ENCODE measurements around the gene CPT1B. TPM values are rescaled to one million over a fixed set of nuclear protein-coding genes. Genes with fewer than 3 reads are reported as not detected.
"Not testable (repeated sequence)": the region's sequence is repeated elsewhere in the genome, so short reads cannot be mapped to it uniquely, and the experiment has no call there.

Gene CPT1B
- total and polyA plus RNA-seq, 2 donors (not counting 3 experiments of a cell fraction or from before 2014, with no cell fraction given), result 7.1 TPM

DNA sequence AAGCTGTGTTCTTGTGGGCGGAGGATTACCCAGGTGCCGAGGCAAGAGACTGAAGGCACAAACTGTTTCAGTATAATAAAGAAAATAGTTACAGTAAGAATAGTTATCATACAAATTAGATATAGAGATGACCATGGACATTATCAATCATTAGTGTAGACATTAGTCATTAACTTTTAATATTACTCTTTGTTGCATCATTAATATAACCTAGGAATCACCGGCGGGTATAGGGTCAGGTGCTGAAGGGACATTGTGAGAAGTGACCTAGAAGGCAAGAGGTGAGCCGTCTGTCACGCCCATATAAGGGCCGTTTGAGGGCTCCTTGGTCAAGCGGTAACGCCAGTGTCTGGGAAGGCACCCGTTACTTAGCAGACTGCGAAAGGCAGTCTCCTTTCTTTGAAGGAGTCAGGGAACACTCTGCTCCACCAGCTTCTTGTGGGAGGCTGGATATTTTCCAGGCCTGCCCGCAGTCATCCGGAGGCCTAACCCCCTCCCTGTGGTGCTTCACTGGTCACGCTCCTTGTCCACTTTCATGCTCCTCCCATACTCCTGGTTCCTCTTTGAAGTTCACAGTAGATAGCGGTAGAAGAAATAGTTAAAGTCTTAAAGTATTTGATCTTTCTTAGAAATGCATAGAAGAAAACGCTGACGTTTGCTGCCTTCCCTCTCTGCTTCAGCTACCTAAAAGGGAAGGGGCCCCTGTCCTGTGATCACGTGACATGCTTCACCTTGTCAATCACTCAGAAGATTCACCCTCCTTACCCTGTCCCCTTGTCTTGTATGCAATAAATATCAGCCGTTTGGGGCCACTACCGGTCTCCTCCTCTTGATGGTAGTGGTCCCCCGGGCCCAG lies 44.1 kb downstream of the CPT1B start:
- intact Hi-C loops (cut with micrococcal nuclease); H3K79me2 ChIP-seq (ENCODE audit: control insufficient read depth, insufficient read depth, low read length); DNase-seq (ENCODE audit: low read depth, low spot score); H2AFZ ChIP-seq (ENCODE audit: low read depth, low read length); H3K4me3 ChIP-seq (replicated peaks in 1 of 3; ENCODE audit: insufficient read depth in 1 of 3, low read depth in 1 of 3, low read length in 3 of 3); H4K20me1 ChIP-seq (replicated peaks; ENCODE audit: control insufficient read depth, extremely low read depth, insufficient read depth, low read length); dilution Hi-C loops (cut with MboI; ENCODE audit: extremely low pct_ligation_motif_present, low sequenced_read_pairs); POLR2A ChIA-PET; BruUV-seq (replicated peaks); H3K4me2 ChIP-seq (ENCODE audit: insufficient read depth, low read length); H3K36me3 ChIP-seq (ENCODE audit: control insufficient read depth in 2 of 2, extremely low read depth in 1 of 2, insufficient read depth in 2 of 2, low read length in 2 of 2); H3K27ac ChIP-seq (ENCODE audit: insufficient read depth, low read depth, low read length); H3K9ac ChIP-seq (replicated peaks; ENCODE audit: extremely low read depth, insufficient read depth, low read length); H3K9me3 ChIP-seq (replicated peaks; ENCODE audit: control insufficient read depth, insufficient read depth, low read length); FAIRE-seq; H3K9me1 ChIP-seq (replicated peaks; ENCODE audit: control insufficient read depth, extremely low read depth, insufficient read depth, low read length): not testable (repeated sequence)
- CTCF ChIA-PET, result interaction anchor here (1.9 kb wide), 1 partner anchor 9 kb away, joined by 9 read pairs; the partner anchor contains the start of gene SCO2
- Histone ChIP-seq H3K4me1 (ENCODE audit: control insufficient read depth, extremely low read depth, insufficient read depth, low read length) (peaks cover 18% of the 10 kb centered on the region), H3K27me3 (ENCODE audit: control insufficient read depth in 2 of 2, insufficient read depth in 2 of 2, low read length in 2 of 2) (peaks cover 3 to 13% of the 10 kb centered on the region in 2 experiments)

DNA sequence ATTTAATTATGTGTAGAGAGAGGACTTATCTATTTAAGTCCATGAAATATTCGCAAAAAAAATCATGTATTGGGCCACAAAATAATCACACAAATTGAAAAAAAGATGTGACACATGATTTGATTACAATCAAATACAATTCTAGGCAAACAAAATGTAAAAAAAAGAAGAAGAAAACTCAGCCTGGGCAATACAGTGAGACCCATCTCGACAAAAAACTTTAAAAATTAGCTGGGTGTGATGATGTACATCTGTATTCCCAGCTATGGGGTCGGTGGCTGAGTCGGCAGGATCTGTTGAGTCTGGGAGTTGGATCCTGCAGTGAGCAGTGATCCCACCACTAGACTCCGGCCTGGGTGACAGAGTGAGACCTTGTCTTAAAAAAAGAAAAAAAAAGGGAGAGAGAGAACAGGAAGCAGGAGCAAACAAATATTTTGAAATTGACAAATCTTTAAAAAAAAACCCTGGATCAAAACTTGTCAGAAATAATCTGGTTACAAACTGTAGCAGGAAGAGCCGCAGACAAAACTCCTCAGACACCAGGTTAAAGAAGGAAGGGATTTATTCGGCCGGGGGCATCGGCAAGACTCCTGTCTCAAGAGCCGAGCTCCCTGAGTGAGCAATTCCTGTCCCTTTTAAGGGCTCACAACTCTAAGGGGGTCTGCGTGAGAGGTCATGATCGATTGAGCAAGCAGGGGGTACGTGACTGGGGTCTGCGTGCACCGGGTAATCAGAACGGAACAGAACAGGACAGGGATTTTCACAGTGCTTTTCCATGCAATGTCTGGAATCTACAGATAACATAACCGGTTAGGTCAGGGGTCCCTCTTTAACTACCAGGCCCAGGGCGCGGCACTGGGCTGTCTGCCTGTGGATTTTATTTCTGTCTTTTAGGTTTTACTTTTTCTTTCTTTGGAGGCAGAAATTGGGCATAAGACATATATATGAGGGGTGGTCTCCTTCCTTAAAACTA lies 45.1 kb downstream of the CPT1B start:
- H3K9me1 ChIP-seq (replicated peaks; ENCODE audit: control insufficient read depth, extremely low read depth, insufficient read depth, low read length), result no peaks in the 10 kb centered on the region
- H4K20me1 ChIP-seq (replicated peaks; ENCODE audit: control insufficient read depth, extremely low read depth, insufficient read depth, low read length), result no peaks in the 10 kb centered on the region
- ChIA-PET POLR2A (no interaction called here), CTCF (interaction anchor here (1.7 kb wide), 1 partner anchor 87 kb away, joined by 10 read pairs; no protein-coding TSS in a partner anchor)
- H3K27me3 ChIP-seq (ENCODE audit: control insufficient read depth in 2 of 2, insufficient read depth in 2 of 2, low read length in 2 of 2), result peaks cover 3 to 13% of the 10 kb centered on the region in 2 experiments
- no peak overlapping the region for H2AFZ ChIP-seq (ENCODE audit: low read depth, low read length)
- FAIRE-seq (no peak), DNase-seq (ENCODE audit: low read depth, low spot score) (no peak)
- no peak overlapping the region for H3K4me2 ChIP-seq (ENCODE audit: insufficient read depth, low read length)
- no TSS peak for BruUV-seq (replicated peaks)
- intact Hi-C loops (cut with micrococcal nuclease) (no loop called here), dilution Hi-C loops (cut with MboI; ENCODE audit: extremely low pct_ligation_motif_present, low sequenced_read_pairs) (no loop called here)
- no peaks in the 10 kb centered on the region for H3K9me3 ChIP-seq (replicated peaks; ENCODE audit: control insufficient read depth, insufficient read depth, low read length)
- no peak overlapping the region for H3K9ac ChIP-seq (replicated peaks; ENCODE audit: extremely low read depth, insufficient read depth, low read length)
- H3K79me2 ChIP-seq (ENCODE audit: control insufficient read depth, insufficient read depth, low read length), result no peaks in the 10 kb centered on the region
- TF ChIP-seq GATA2 (IDR thresholded peaks at IDR 0.05; ENCODE audit: insufficient read depth, insufficient read length, low read depth, low read length), result no peak
- TF ChIP-seq, protein P1, sequence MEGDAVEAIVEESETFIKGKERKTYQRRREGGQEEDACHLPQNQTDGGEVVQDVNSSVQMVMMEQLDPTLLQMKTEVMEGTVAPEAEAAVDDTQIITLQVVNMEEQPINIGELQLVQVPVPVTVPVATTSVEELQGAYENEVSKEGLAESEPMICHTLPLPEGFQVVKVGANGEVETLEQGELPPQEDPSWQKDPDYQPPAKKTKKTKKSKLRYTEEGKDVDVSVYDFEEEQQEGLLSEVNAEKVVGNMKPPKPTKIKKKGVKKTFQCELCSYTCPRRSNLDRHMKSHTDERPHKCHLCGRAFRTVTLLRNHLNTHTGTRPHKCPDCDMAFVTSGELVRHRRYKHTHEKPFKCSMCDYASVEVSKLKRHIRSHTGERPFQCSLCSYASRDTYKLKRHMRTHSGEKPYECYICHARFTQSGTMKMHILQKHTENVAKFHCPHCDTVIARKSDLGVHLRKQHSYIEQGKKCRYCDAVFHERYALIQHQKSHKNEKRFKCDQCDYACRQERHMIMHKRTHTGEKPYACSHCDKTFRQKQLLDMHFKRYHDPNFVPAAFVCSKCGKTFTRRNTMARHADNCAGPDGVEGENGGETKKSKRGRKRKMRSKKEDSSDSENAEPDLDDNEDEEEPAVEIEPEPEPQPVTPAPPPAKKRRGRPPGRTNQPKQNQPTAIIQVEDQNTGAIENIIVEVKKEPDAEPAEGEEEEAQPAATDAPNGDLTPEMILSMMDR (IDR thresholded peaks at IDR 0.05; ENCODE audit: extremely low read depth in 1 of 2, insufficient read depth in 1 of 2, low read depth in 1 of 2, low read length in 2 of 2), result no peak
- peaks cover 18% of the 10 kb centered on the region for H3K4me1 ChIP-seq (ENCODE audit: control insufficient read depth, extremely low read depth, insufficient read depth, low read length)
- H3K36me3 ChIP-seq (ENCODE audit: control insufficient read depth in 2 of 2, extremely low read depth in 1 of 2, insufficient read depth in 2 of 2, low read length in 2 of 2), result no peaks in the 10 kb centered on the region
- H3K4me3 ChIP-seq (replicated peaks in 1 of 3; ENCODE audit: insufficient read depth in 1 of 3, low read depth in 1 of 3, low read length in 3 of 3), result no peak overlapping the region
- H3K27ac ChIP-seq (ENCODE audit: insufficient read depth, low read depth, low read length), result no peak overlapping the region

Measured in endothelial cell of umbilical vein (primary cell).